ENCODE data around the gene JAK2. TPM values are rescaled to one million over a fixed set of nuclear protein-coding genes. Genes with fewer than 3 reads are reported as not detected.
"Not testable (repeated sequence)": the region's sequence is repeated elsewhere in the genome, so short reads cannot be mapped to it uniquely, and the experiment has no call there.

JAK2 gene
- total and polyA plus RNA-seq, 9 of the 15 experiments (the other 6 are each of a cell fraction or from before 2014, with no cell fraction given): 4.7 to 23.4 (median 15.3) TPM

GRCh38 chr9:4943346-4943745 is 41.7 kb upstream of the JAK2 start:
- no peak for ATAC-seq
- Histone ChIP-seq H3K27ac (ENCODE audit: extremely low read depth, low read depth, low read length) (no peak overlapping the region), H3K79me2 (ENCODE audit: control insufficient read depth, insufficient read depth, low read length) (no peaks in the 10 kb centered on the region), H3K36me3 (ENCODE audit: control insufficient read depth, insufficient read depth, low read length) (no peaks in the 10 kb centered on the region), H4K20me1 (replicated peaks; ENCODE audit: control insufficient read depth, insufficient read depth, low read length) (no peaks in the 10 kb centered on the region), H3K4me1 (replicated peaks in 1 of 2; ENCODE audit: control insufficient read depth in 2 of 2, insufficient read depth in 2 of 2, low read length in 2 of 2) (peaks cover 3 to 11% of the 10 kb centered on the region in 2 experiments; a peak in 3 of 5 replicates), H2AFZ (ENCODE audit: low read depth, low read length) (no peak overlapping the region; the same call in 1 of the 2 replicates), H3K9me1 (ENCODE audit: control insufficient read depth, insufficient read depth, low read length) (no peaks in the 10 kb centered on the region), H3K27me3 (ENCODE audit: control insufficient read depth in 2 of 2, insufficient read depth in 2 of 2, low read length in 2 of 2) (no peaks in the 10 kb centered on the region), H3K9ac (ENCODE audit: insufficient read depth in 1 of 2, low read depth in 2 of 2, low read length in 2 of 2) (no peak overlapping the region), H3K9me3 (replicated peaks; ENCODE audit: control insufficient read depth, insufficient read depth, low read depth, low read length) (no peaks in the 10 kb centered on the region), H3K4me2 (ENCODE audit: insufficient read depth, low read length) (no peak overlapping the region), H3K4me3 (no peak overlapping the region)
- ChIA-PET POLR2A (no interaction called here), CTCF (ENCODE audit: low intra/inter-chr PET ratio) (no interaction called here)
- no TSS peak for BruUV-seq (replicated peaks)
- WGBS (ENCODE audit: insufficient coverage, low coverage, missing lambda C conversion rate): 71% methylated on average over 4 of the region's 4 CpGs
- in situ Hi-C loops (cut with MboI) (no loop called here), intact Hi-C loops (cut with micrococcal nuclease) (no loop called here)
- FAIRE-seq: no peak
- no peak for DNase-seq (ENCODE audit: extremely low read depth in 1 of 4, low spot score in 3 of 4)
- no peak for TF ChIP-seq RBM39 (optimal IDR thresholded peaks at IDR 0.05; ENCODE audit: low read depth, low read length)
- no peak for TF ChIP-seq ZNF311 (CRISPR knock-in tag; IDR thresholded peaks at IDR 0.05)
- TF ChIP-seq RFX5 (IDR thresholded peaks at IDR 0.05; ENCODE audit: low read depth, low read length): no peak
- TF ChIP-seq HOXB6 (CRISPR knock-in tag; IDR thresholded peaks at IDR 0.05; ENCODE audit: borderline replicate concordance): no peak
- no peak for TF ChIP-seq TCFL5 (CRISPR knock-in tag; conservative IDR thresholded peaks at IDR 0.05)
- no peak for TF ChIP-seq MTA2 (IDR thresholded peaks at IDR 0.05; ENCODE audit: low read depth)
- no peak for TF ChIP-seq MYC (IDR thresholded peaks at IDR 0.05; ENCODE audit: low read depth, low read length)
- no peak for TF ChIP-seq MYC (CRISPR knock-in tag; IDR thresholded peaks at IDR 0.05; ENCODE audit: borderline replicate concordance, low read depth)
- TF ChIP-seq E4F1 (CRISPR knock-in tag; IDR thresholded peaks at IDR 0.05; ENCODE audit: borderline replicate concordance): no peak

GRCh38 chr9:4944431-4945211 is 40.5 kb upstream of the JAK2 start:
- H3K79me2 ChIP-seq (ENCODE audit: control insufficient read depth, insufficient read depth, low read length); H3K4me2 ChIP-seq (ENCODE audit: insufficient read depth, low read length); H3K27me3 ChIP-seq (ENCODE audit: control insufficient read depth in 2 of 2, insufficient read depth in 2 of 2, low read length in 2 of 2); H3K4me3 ChIP-seq; intact Hi-C loops (cut with micrococcal nuclease); H3K36me3 ChIP-seq (ENCODE audit: control insufficient read depth, insufficient read depth, low read length); in situ Hi-C loops (cut with MboI); ATAC-seq; FAIRE-seq; H3K27ac ChIP-seq (ENCODE audit: extremely low read depth, low read depth, low read length); H4K20me1 ChIP-seq (replicated peaks; ENCODE audit: control insufficient read depth, insufficient read depth, low read length); CTCF ChIA-PET (ENCODE audit: low intra/inter-chr PET ratio); POLR2A ChIA-PET; H3K4me1 ChIP-seq (replicated peaks in 1 of 2; ENCODE audit: control insufficient read depth in 2 of 2, insufficient read depth in 2 of 2, low read length in 2 of 2); DNase-seq (ENCODE audit: extremely low read depth in 1 of 4, low spot score in 3 of 4); H3K9me1 ChIP-seq (ENCODE audit: control insufficient read depth, insufficient read depth, low read length); H2AFZ ChIP-seq (ENCODE audit: low read depth, low read length); H3K9ac ChIP-seq (ENCODE audit: insufficient read depth in 1 of 2, low read depth in 2 of 2, low read length in 2 of 2); H3K9me3 ChIP-seq (replicated peaks; ENCODE audit: control insufficient read depth, insufficient read depth, low read depth, low read length); BruUV-seq (replicated peaks): not testable (repeated sequence)
- WGBS (ENCODE audit: insufficient coverage, low coverage, missing lambda C conversion rate): 48% methylated on average over 7 of the region's 7 CpGs
